H9 (cell line): ENCODE measurements around the gene TSC22D4. TPM values are rescaled to one million over a fixed set of nuclear protein-coding genes. Genes with fewer than 3 reads are reported as not detected.

ENCODE experiments used
- DNase-seq: peaks from one replicate; pipeline ENCODE4 v3.0.0-alpha.2; 2017
- H2AFZ ChIP-seq: one replicate; pipeline ENCODE4 v1.6.1; 2013; ENCODE audit warnings: mild to moderate bottlenecking, low read length, control low read depth, moderate library complexity
- H2AK5ac ChIP-seq: 2 replicates; pipeline ENCODE4 v1.6.1; 2013; ENCODE audit warnings: low read length, control low read depth, mixed read lengths; ENCODE audit not compliant: insufficient read length
- H2BK120ac ChIP-seq: one replicate; pipeline ENCODE4 v1.6.1; 2013; ENCODE audit warnings: low read depth, mild to moderate bottlenecking, low read length, control low read depth, inconsistent platforms; ENCODE audit not compliant: poor library complexity, severe bottlenecking
- H2BK12ac ChIP-seq: 2 replicates; pipeline ENCODE4 v1.6.1; 2013; ENCODE audit warnings: low read length, control low read depth, mixed read lengths, low read depth; ENCODE audit not compliant: insufficient read length
- H2BK15ac ChIP-seq: 2 replicates; pipeline ENCODE4 v1.6.1; 2013; ENCODE audit warnings: low read depth, low read length, control low read depth
- H2BK20ac ChIP-seq: one replicate; pipeline ENCODE4 v1.6.1; 2013; ENCODE audit warnings: low read depth, mild to moderate bottlenecking, low read length, control low read depth, inconsistent platforms; ENCODE audit not compliant: poor library complexity, severe bottlenecking
- H2BK5ac ChIP-seq: 2 replicates; pipeline ENCODE4 v1.6.1; 2013; ENCODE audit warnings: low read length, control low read depth, mixed read lengths; ENCODE audit not compliant: insufficient read length
- H3K14ac ChIP-seq: 2 replicates; pipeline ENCODE4 v1.6.1; 2013; ENCODE audit warnings: low read length, control low read depth; ENCODE audit not compliant: insufficient read depth
- H3K18ac ChIP-seq: 2 replicates; pipeline ENCODE4 v1.6.1; 2013; ENCODE audit warnings: low read depth, mild to moderate bottlenecking, mixed read lengths, low read length, control low read depth; ENCODE audit not compliant: insufficient read length
- H3K23ac ChIP-seq: 2 replicates; pipeline ENCODE4 v1.6.1; 2013; ENCODE audit warnings: low read length, control low read depth, mixed read lengths, low read depth; ENCODE audit not compliant: insufficient read length
- H3K23me2 ChIP-seq: 2 replicates; pipeline ENCODE4 v1.6.1; 2013; ENCODE audit warnings: low read depth, mild to moderate bottlenecking, mixed read lengths, low read length, control low read depth; ENCODE audit not compliant: insufficient read length, poor library complexity, severe bottlenecking
- H3K27ac ChIP-seq: 2 replicates; pipeline ENCODE4 v1.5.1; 2013; ENCODE audit warnings: low read length, control low read depth, mixed read lengths, low read depth; ENCODE audit not compliant: insufficient read length
- H3K27me3 ChIP-seq: 2 replicates; pipeline ENCODE4 v1.6.1; 2013; ENCODE audit warnings: low read length, control low read depth, inconsistent platforms; ENCODE audit not compliant: insufficient read depth
- H3K4ac ChIP-seq: 2 replicates; pipeline ENCODE4 v1.6.1; 2013; ENCODE audit warnings: low read depth, mild to moderate bottlenecking, control low read depth, inconsistent platforms, low read length, moderate library complexity
- H3K4me1 ChIP-seq: 2 replicates; pipeline ENCODE4 v1.6.1; 2013; ENCODE audit warnings: low read length, control low read depth, inconsistent platforms; ENCODE audit not compliant: insufficient read depth
- H3K4me2 ChIP-seq: 2 replicates; pipeline ENCODE4 v1.6.1; 2013; ENCODE audit warnings: low read length, control low read depth, mixed read lengths; ENCODE audit not compliant: insufficient read length, insufficient read depth
- H3K56ac ChIP-seq: 2 replicates; pipeline ENCODE4 v1.6.1; 2013; ENCODE audit warnings: low read depth, mild to moderate bottlenecking, mixed read lengths, low read length, control low read depth; ENCODE audit not compliant: insufficient read length
- H3K79me1 ChIP-seq: 2 replicates; pipeline ENCODE4 v1.6.1; 2013; ENCODE audit warnings: low read depth, mild to moderate bottlenecking, moderate library complexity, low read length, control low read depth, inconsistent platforms; ENCODE audit not compliant: insufficient read depth, poor library complexity, severe bottlenecking
- H3K79me2 ChIP-seq: 2 replicates; pipeline ENCODE4 v1.6.1; 2013; ENCODE audit warnings: low read length, control low read depth, inconsistent platforms; ENCODE audit not compliant: insufficient read depth
- H3K9ac ChIP-seq: 2 replicates; pipeline ENCODE4 v1.6.1; 2013; ENCODE audit warnings: low read length, control low read depth, mixed read lengths; ENCODE audit not compliant: insufficient read length; ENCODE audit errors: extremely low read depth
- H3K9me3 ChIP-seq: one replicate; pipeline ENCODE4 v1.6.1; 2013; ENCODE audit warnings: low read depth, low read length, inconsistent platforms; ENCODE audit not compliant: control insufficient read depth
- H3T11ph ChIP-seq: one replicate; pipeline ENCODE4 v1.6.1; 2013; ENCODE audit warnings: mild to moderate bottlenecking, low read length, control low read depth, inconsistent platforms
- H4K20me1 ChIP-seq: one replicate; pipeline ENCODE4 v1.6.1; 2013; ENCODE audit not compliant: control insufficient read depth, insufficient read length, insufficient read depth
- H4K5ac ChIP-seq: 2 replicates; pipeline ENCODE4 v1.6.1; 2013; ENCODE audit warnings: low read depth, mild to moderate bottlenecking, mixed read lengths, low read length, control low read depth; ENCODE audit not compliant: insufficient read length
- H4K8ac ChIP-seq: replicated peaks from 2 replicates; pipeline ENCODE4 v1.6.1; 2013; ENCODE audit warnings: low read length, control low read depth, mixed read lengths, low read depth; ENCODE audit not compliant: insufficient read length
- H4K91ac ChIP-seq: 2 replicates; pipeline ENCODE4 v1.6.1; 2013; ENCODE audit warnings: low read depth, mild to moderate bottlenecking, moderate library complexity, mixed read lengths, low read length, control low read depth; ENCODE audit not compliant: insufficient read length
- H3K27ac Mint-ChIP-seq, 3 experiments: 2 replicates in 2 of 3; 3 replicates in 1 of 3; pipeline ENCODE4 v1.8.0; 2020 to 2021; ENCODE audit warnings: mixed read lengths in 3 of 3, mild to moderate bottlenecking in 1 of 3, moderate library complexity in 1 of 3
- H3K27me3 Mint-ChIP-seq: 2 replicates; pipeline ENCODE4 v1.8.0; 2021; ENCODE audit warnings: low read depth, mild to moderate bottlenecking, moderate library complexity, mixed read lengths
- H3K36me3 Mint-ChIP-seq, 3 experiments: 2 replicates in 2 of 3; 3 replicates in 1 of 3; pipeline ENCODE4 v1.8.0; 2020 to 2021; ENCODE audit warnings: low read depth in 3 of 3, mixed read lengths in 3 of 3; ENCODE audit not compliant: insufficient read depth in 1 of 3
- H3K4me1 Mint-ChIP-seq, 2 experiments: 2 replicates each; pipeline ENCODE4 v1.8.0; 2020; ENCODE audit warnings: mixed read lengths in 2 of 2
- H3K4me3 Mint-ChIP-seq, 2 experiments: 2 replicates in 1 of 2; 3 replicates in 1 of 2; pipeline ENCODE4 v1.8.0; 2020 to 2021; ENCODE audit warnings: mild to moderate bottlenecking in 2 of 2, mixed read lengths in 2 of 2, moderate library complexity in 1 of 2
- H3K9me3 Mint-ChIP-seq, 2 experiments: 2 replicates in 1 of 2; 3 replicates in 1 of 2; pipeline ENCODE4 v1.8.0; 2020; ENCODE audit warnings: mild to moderate bottlenecking in 2 of 2, mixed read lengths in 2 of 2, moderate library complexity in 1 of 2
- WGBS: extraction: QIAGEN DNeasy Blood & Tissue Kit; methylation state at CpG from one replicate; pipeline ENCODE4 v1.1.7; 2013; ENCODE audit warnings: missing lambda C conversion rate, low lambda C conversion rate, mixed read lengths; ENCODE audit not compliant: insufficient read length; ENCODE audit errors: extremely low coverage; 5-methylcytosine and 5-hydroxymethylcytosine counted together
- total RNA-seq: library from RNA; stranded (reverse); gene quantifications from 2 replicates; pipeline ENCODE4 v1.2.1, GENCODE V29; 2021
- TF ChIP-seq, protein P1 (sequence below): fragments of 200-600 bp; sonication (generic); conservative IDR thresholded peaks from 3 replicates; pipeline ENCODE4 v1.8.0; 2021; ENCODE audit warnings: antibody characterized with exemption, mild to moderate bottlenecking

Gene TSC22D4
- total RNA-seq, 1 experiment from 2014 or later, result 17.5 TPM

DNA sequence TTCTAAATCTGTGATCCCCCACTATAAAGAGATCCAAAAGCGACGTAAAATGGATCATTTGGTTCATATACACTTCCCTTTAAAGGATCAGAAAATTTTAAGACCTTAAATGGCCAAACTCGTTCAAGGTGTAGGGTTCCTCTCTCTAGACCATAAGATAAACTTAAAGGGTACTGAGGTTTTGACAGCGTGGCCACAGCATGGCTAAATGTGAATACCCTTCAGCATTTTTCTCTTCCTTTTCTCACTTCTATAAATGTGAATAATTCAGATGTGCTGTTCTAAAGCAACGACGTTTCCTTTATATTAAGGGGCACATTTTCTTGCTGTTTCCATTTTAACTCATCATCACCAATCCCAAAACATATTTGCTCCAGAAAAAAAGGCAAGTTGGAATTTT, 55.7 kb downstream of the TSC22D4 start:
- no peak overlapping the region for H3K56ac ChIP-seq
- H3K36me3 Mint-ChIP-seq, result no peaks in the 10 kb centered on the region; a peak in 1 of 7 replicates
- H4K20me1 ChIP-seq, result no peaks in the 10 kb centered on the region
- no peak overlapping the region for H3K9ac ChIP-seq
- no peak overlapping the region for H2AFZ ChIP-seq
- peaks cover 4 to 5% of the 10 kb centered on the region in 2 experiments; a peak in 3 of 5 replicates for H3K9me3 Mint-ChIP-seq
- H3K23me2 ChIP-seq, result no peaks in the 10 kb centered on the region
- no peak overlapping the region for H2AK5ac ChIP-seq
- no peak overlapping the region for H3K4ac ChIP-seq
- no peaks in the 10 kb centered on the region for H3K4me1 ChIP-seq
- no peak overlapping the region for H3K27ac Mint-ChIP-seq
- no peak overlapping the region for H3K4me3 Mint-ChIP-seq
- H3K23ac ChIP-seq, result no peak overlapping the region
- H3K4me2 ChIP-seq, result no peak overlapping the region
- H2BK12ac ChIP-seq, result no peak overlapping the region
- H3K27me3 Mint-ChIP-seq, result peaks cover 17% of the 10 kb centered on the region
- no peak overlapping the region for H4K5ac ChIP-seq
- WGBS, result no CpG with 5 or more reads among the region's 6 CpGs
- no peak overlapping the region for H2BK20ac ChIP-seq
- no peak for DNase-seq
- H3K18ac ChIP-seq, result no peak overlapping the region
- no peaks in the 10 kb centered on the region for H3K27me3 ChIP-seq
- H3K14ac ChIP-seq, result no peak overlapping the region
- no peak overlapping the region for H2BK120ac ChIP-seq
- H4K8ac ChIP-seq, result no peak overlapping the region
- H2BK15ac ChIP-seq, result no peak overlapping the region
- no peak overlapping the region for H2BK5ac ChIP-seq
- no peaks in the 10 kb centered on the region for H3K79me2 ChIP-seq
- H3K79me1 ChIP-seq, result no peaks in the 10 kb centered on the region
- no peak overlapping the region for H3K27ac ChIP-seq
- TF ChIP-seq, protein P1, sequence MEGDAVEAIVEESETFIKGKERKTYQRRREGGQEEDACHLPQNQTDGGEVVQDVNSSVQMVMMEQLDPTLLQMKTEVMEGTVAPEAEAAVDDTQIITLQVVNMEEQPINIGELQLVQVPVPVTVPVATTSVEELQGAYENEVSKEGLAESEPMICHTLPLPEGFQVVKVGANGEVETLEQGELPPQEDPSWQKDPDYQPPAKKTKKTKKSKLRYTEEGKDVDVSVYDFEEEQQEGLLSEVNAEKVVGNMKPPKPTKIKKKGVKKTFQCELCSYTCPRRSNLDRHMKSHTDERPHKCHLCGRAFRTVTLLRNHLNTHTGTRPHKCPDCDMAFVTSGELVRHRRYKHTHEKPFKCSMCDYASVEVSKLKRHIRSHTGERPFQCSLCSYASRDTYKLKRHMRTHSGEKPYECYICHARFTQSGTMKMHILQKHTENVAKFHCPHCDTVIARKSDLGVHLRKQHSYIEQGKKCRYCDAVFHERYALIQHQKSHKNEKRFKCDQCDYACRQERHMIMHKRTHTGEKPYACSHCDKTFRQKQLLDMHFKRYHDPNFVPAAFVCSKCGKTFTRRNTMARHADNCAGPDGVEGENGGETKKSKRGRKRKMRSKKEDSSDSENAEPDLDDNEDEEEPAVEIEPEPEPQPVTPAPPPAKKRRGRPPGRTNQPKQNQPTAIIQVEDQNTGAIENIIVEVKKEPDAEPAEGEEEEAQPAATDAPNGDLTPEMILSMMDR, result no peak
- H3K4me1 Mint-ChIP-seq, result no peaks in the 10 kb centered on the region
- H3T11ph ChIP-seq, result no peak overlapping the region
- H4K91ac ChIP-seq, result no peak overlapping the region
- H3K9me3 ChIP-seq, result no peaks in the 10 kb centered on the region
